Neuronal stem cell (in vitro differentiated cells): ENCODE data around the gene TPCN2.

Experiments used
- DNase-seq: peaks from one replicate; pipeline ENCODE4 v3.0.0-alpha.2; 2013; ENCODE audit warnings: low spot score
- H2AFZ ChIP-seq: one replicate; pipeline ENCODE4 v1.6.1; 2013; ENCODE audit warnings: mild to moderate bottlenecking, low read length, inconsistent platforms
- H2AK5ac ChIP-seq: 2 replicates; pipeline ENCODE4 v1.6.1; 2013; ENCODE audit warnings: low read depth, mild to moderate bottlenecking, inconsistent platforms, low read length, moderate library complexity, mixed read lengths
- H2BK120ac ChIP-seq: 2 replicates; pipeline ENCODE4 v1.6.1; 2013; ENCODE audit warnings: low read depth, mild to moderate bottlenecking, inconsistent platforms, low read length, moderate library complexity, mixed read lengths
- H2BK12ac ChIP-seq: one replicate; pipeline ENCODE4 v1.6.1; 2013; ENCODE audit warnings: low read length, inconsistent platforms
- H2BK15ac ChIP-seq: 2 replicates; pipeline ENCODE4 v1.6.1; 2013; ENCODE audit warnings: mild to moderate bottlenecking, low read length, inconsistent platforms, mixed read lengths
- H2BK5ac ChIP-seq: one replicate; pipeline ENCODE4 v1.6.1; 2013; ENCODE audit warnings: inconsistent platforms, mild to moderate bottlenecking, low read length, moderate library complexity
- H3K14ac ChIP-seq: one replicate; pipeline ENCODE4 v1.6.1; 2013; ENCODE audit warnings: low read length, inconsistent platforms
- H3K18ac ChIP-seq: 2 replicates; pipeline ENCODE4 v1.6.1; 2013; ENCODE audit warnings: low read length, inconsistent platforms
- H3K23ac ChIP-seq: 2 replicates; pipeline ENCODE4 v1.6.1; 2013; ENCODE audit warnings: low read depth, mild to moderate bottlenecking, mixed read lengths, low read length, inconsistent platforms; ENCODE audit not compliant: poor library complexity
- H3K27ac ChIP-seq: replicated peaks from 3 replicates; pipeline ENCODE4 v1.5.1; 2013; ENCODE audit warnings: low read length, inconsistent platforms
- H3K27me3 ChIP-seq, 3 experiments: 2 replicates each; pipeline ENCODE4 v1.6.1; 2013; ENCODE audit warnings: low read length in 3 of 3, mild to moderate bottlenecking in 2 of 3, inconsistent platforms in 1 of 3, low read depth in 1 of 3, mixed read lengths in 1 of 3, moderate library complexity in 1 of 3; ENCODE audit not compliant: control insufficient read depth in 3 of 3, insufficient read depth in 3 of 3
- H3K36me3 ChIP-seq, 2 donors: replicated peaks in 1 of 2; 2 replicates each; pipeline ENCODE4 v1.6.1; 2013; ENCODE audit warnings: low read length in 2 of 2; ENCODE audit not compliant: control insufficient read depth in 2 of 2, insufficient read depth in 2 of 2
- H3K4ac ChIP-seq: 2 replicates; pipeline ENCODE4 v1.6.1; 2013; ENCODE audit warnings: inconsistent platforms, mild to moderate bottlenecking, low read length, moderate library complexity
- H3K4me1 ChIP-seq, 2 donors: 1 replicate in 1 of 2; 2 replicates in 1 of 2; pipeline ENCODE4 v1.6.1; 2013; ENCODE audit warnings: low read length in 2 of 2, low read depth in 1 of 2; ENCODE audit not compliant: control insufficient read depth in 2 of 2, insufficient read depth in 1 of 2
- H3K4me2 ChIP-seq: one replicate; pipeline ENCODE4 v1.6.1; 2013; ENCODE audit warnings: mild to moderate bottlenecking, low read length, inconsistent platforms; ENCODE audit not compliant: insufficient read depth, poor library complexity, severe bottlenecking
- H3K4me3 ChIP-seq, 2 donors: 2 replicates each; pipeline ENCODE4 v1.5.1; 2013; ENCODE audit warnings: low read length in 2 of 2, mild to moderate bottlenecking in 2 of 2, inconsistent platforms in 1 of 2, moderate library complexity in 1 of 2
- H3K79me1 ChIP-seq: one replicate; pipeline ENCODE4 v1.6.1; 2013; ENCODE audit warnings: low read depth, mild to moderate bottlenecking, inconsistent platforms, low read length, moderate library complexity
- H3K9ac ChIP-seq: one replicate; pipeline ENCODE4 v1.6.1; 2013; ENCODE audit warnings: mild to moderate bottlenecking, low read depth, low read length, inconsistent platforms; ENCODE audit not compliant: poor library complexity
- H3K9me3 ChIP-seq, 2 donors: replicated peaks in 1 of 2; 2 replicates each; pipeline versions ENCODE3 to v1.6.1; 2013; ENCODE audit warnings: low read length in 2 of 2, mild to moderate bottlenecking in 2 of 2, inconsistent platforms in 1 of 2, low read depth in 1 of 2, mixed read lengths in 1 of 2, moderate library complexity in 1 of 2; ENCODE audit not compliant: control insufficient read depth in 2 of 2, insufficient read depth in 1 of 2
- H4K8ac ChIP-seq: one replicate; pipeline ENCODE4 v1.6.1; 2013; ENCODE audit warnings: low read depth, mild to moderate bottlenecking, inconsistent platforms, low read length, moderate library complexity
- H4K91ac ChIP-seq: one replicate; pipeline ENCODE4 v1.6.1; 2013; ENCODE audit warnings: low read length, low read depth, mild to moderate bottlenecking, inconsistent platforms; ENCODE audit not compliant: poor library complexity
- WGBS, 2 donors: extraction: QIAGEN DNeasy Blood & Tissue Kit; methylation state at CpG; one replicate each; pipeline ENCODE4 v1.1.7; 2013; ENCODE audit warnings: missing lambda C conversion rate in 2 of 2, mixed read lengths in 1 of 2; ENCODE audit not compliant: insufficient read length in 2 of 2, insufficient replicate concordance in 1 of 2; ENCODE audit errors: extremely low coverage in 2 of 2; 5-methylcytosine and 5-hydroxymethylcytosine counted together

Gene TPCN2

DNA sequence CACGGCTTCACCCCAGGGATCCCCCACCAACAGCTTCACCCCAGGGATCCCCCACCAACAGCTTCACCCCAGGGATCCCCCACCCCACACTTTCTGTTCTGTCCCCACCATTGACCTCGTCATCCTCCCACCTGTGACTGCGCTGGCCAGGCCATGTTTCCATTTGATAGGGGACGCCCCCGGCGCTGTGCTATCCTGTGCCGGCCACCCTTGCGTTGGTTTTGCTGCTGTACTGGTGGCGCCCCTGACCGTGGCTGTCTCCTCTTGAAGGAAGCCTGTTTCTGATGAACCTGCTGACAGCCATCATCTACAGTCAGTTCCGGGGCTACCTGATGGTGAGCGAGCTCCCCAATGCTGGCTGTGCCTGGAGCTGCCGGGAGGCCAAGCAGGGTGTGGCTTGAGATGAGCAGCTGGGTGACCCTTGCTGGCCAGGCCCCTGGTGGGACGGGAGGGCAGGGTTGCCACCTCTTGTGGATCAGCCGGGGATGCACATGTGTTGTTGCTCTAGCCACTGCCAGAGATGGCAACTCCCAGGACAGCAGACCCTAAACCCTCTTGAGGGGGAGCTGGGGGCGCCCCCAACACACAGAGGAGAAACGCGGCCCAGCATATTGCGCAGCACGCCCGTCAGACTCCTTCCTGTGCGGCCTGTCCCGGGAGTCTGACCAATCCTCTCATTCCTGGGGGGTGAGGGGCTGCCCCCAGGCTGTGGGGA lies 22.5 kb downstream of the TPCN2 start:
- Histone ChIP-seq H3K4me2 (no peak overlapping the region), H4K8ac (no peak overlapping the region), H3K4me1 (no peaks in the 10 kb centered on the region), H3K23ac (peak overlapping the region; percentile 55), H3K9me3 (no peaks in the 10 kb centered on the region), H3K27ac (no peak overlapping the region), H2AFZ (no peak overlapping the region), H4K91ac (no peak overlapping the region), H3K4me3 (no peak overlapping the region), H2BK12ac (no peak overlapping the region), H3K36me3 (peaks cover 2 to 28% of the 10 kb centered on the region in 2 donors), H3K14ac (no peak overlapping the region), H2BK120ac (no peak overlapping the region), H3K79me1 (peaks cover 11% of the 10 kb centered on the region), H3K18ac (no peak overlapping the region), H2BK15ac (no peak overlapping the region), H3K9ac (no peak overlapping the region), H2BK5ac (no peak overlapping the region), H2AK5ac (peak overlapping the region; percentile 37), H3K27me3 (no peaks in the 10 kb centered on the region), H3K4ac (no peak overlapping the region)
- WGBS, 2 donors: no CpG with 5 or more reads among the region's 23 CpGs
- DNase-seq: no peak

DNA sequence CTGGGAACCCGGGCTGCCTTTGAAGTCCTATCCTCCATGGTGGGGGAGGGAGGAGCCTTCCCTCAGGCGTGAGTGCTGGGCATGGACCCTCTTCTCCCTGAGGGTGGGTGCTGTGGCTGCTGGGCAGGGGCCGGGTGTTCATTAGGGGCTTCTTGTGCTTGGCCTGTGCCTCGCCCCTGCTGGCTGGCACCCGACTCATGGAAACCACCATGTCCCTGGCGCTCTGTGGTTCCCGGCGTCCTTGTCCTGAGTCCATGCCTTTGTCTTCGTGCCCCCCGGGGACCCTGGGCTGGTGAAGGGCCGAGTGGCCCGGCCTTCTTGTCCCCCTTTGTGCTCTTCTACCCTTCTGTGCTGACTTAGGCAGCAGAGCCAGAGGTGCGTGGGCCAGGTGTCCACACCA lies 23.2 kb downstream of the TPCN2 start:
- no peak overlapping the region for H3K27ac ChIP-seq
- no peak overlapping the region for H3K4me2 ChIP-seq
- H3K27me3 ChIP-seq: no peaks in the 10 kb centered on the region
- H3K14ac ChIP-seq: no peak overlapping the region
- no CpG with 5 or more reads among the region's 13 CpGs for WGBS, 2 donors
- peaks cover 6% of the 10 kb centered on the region for H3K79me1 ChIP-seq
- H3K4me1 ChIP-seq: no peaks in the 10 kb centered on the region
- peaks cover 2 to 28% of the 10 kb centered on the region in 2 donors for H3K36me3 ChIP-seq
- H3K9ac ChIP-seq: no peak overlapping the region
- no peak overlapping the region for H3K4ac ChIP-seq
- no peak overlapping the region for H3K4me3 ChIP-seq
- H4K91ac ChIP-seq: no peak overlapping the region
- H2AFZ ChIP-seq: no peak overlapping the region
- H2BK12ac ChIP-seq: no peak overlapping the region
- no peak for DNase-seq
- H4K8ac ChIP-seq: no peak overlapping the region
- H3K23ac ChIP-seq: peak overlapping the region; percentile 25
- H3K18ac ChIP-seq: no peak overlapping the region
- no peaks in the 10 kb centered on the region for H3K9me3 ChIP-seq
- H2BK15ac ChIP-seq: no peak overlapping the region
- no peak overlapping the region for H2BK120ac ChIP-seq
- H2BK5ac ChIP-seq: no peak overlapping the region
- H2AK5ac ChIP-seq: no peak overlapping the region

DNA sequence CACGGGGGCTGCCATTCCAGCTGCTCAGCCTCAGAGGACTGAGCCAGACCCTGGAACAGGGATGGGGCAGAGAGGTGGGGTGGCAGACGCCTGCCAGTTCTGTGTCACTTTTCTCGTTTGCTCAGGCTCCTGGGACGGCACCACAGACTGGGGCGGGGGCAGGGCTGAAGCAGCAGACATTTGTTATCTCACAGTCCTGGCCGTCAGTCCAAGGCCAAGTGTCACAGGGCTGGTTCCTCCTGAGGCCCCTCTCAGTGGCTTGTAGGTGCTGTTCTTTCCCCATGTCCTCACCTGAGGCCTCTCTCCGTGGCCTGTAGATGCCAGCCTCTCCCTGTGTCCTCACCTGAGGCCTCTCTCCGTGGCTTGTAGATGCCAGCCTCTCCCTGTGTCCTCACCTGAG lies 24.7 kb downstream of the TPCN2 start:
- Histone ChIP-seq H4K91ac (peak overlapping the region; percentile 64), H2AK5ac (no peak overlapping the region), H3K4me1 (no peaks in the 10 kb centered on the region), H2BK120ac (no peak overlapping the region), H2BK12ac (no peak overlapping the region), H3K79me1 (peaks cover 2% of the 10 kb centered on the region), H3K36me3 (peaks cover 2 to 32% of the 10 kb centered on the region in 2 donors), H3K27me3 (no peaks in the 10 kb centered on the region), H3K9me3 (no peaks in the 10 kb centered on the region), H3K27ac (no peak overlapping the region), H2BK15ac (no peak overlapping the region), H2AFZ (no peak overlapping the region), H3K18ac (no peak overlapping the region), H3K14ac (no peak overlapping the region), H3K4me3 (no peak overlapping the region), H3K23ac (no peak overlapping the region), H3K4me2 (no peak overlapping the region), H4K8ac (no peak overlapping the region), H3K4ac (no peak overlapping the region), H3K9ac (no peak overlapping the region), H2BK5ac (no peak overlapping the region)
- WGBS, 2 donors: no CpG with 5 or more reads among the region's 8 CpGs
- no peak for DNase-seq

DNA sequence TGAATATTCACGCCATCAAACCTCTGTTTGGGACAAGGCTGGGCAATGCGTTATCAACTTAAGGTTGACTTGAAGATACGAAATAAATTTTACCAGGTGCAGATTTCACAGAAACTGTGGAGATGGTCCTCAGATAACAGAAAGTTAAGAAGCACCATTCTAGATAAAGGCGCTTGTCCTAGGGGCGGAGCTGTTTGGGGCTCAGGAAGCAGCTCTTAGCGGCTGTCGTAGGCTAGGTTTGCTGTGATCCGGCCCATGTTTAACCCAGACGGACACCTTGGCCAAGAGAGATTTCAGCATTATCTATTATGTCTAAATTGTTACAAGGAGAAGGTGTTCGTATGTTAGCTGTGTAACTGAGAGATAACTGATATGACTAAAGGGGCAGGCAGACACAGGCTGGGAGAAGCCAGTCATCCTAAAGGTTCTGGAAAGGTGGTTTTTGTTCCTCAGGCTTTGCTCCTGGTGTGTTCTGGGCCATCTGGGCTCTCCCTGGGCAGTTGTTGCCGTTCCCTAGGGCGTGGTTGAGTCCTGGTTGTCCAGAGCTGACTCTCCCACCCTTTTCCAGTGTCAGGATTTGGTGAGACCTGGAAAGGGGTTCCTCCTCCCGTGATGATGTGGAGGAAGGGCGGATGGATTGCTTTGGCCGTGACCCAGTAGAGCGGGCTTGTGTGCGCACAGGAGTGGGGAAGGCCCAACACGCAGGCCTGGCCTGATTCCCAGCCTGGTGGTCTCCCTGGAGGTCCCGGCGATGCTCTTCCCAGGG lies 25.8 kb downstream of the TPCN2 start:
- no peak overlapping the region for H4K91ac ChIP-seq
- no peak overlapping the region for H3K9ac ChIP-seq
- H2BK12ac ChIP-seq: no peak overlapping the region
- no peak for DNase-seq
- H3K27ac ChIP-seq: no peak overlapping the region
- no peak overlapping the region for H2AFZ ChIP-seq
- H3K4ac ChIP-seq: no peak overlapping the region
- no peak overlapping the region for H2BK15ac ChIP-seq
- no peak overlapping the region for H3K18ac ChIP-seq
- H3K4me1 ChIP-seq: no peaks in the 10 kb centered on the region
- H4K8ac ChIP-seq: no peak overlapping the region
- WGBS, 2 donors: no CpG with 5 or more reads among the region's 20 CpGs
- H3K79me1 ChIP-seq: peaks cover 2% of the 10 kb centered on the region
- H3K4me3 ChIP-seq: no peak overlapping the region
- no peak overlapping the region for H2BK5ac ChIP-seq
- no peaks in the 10 kb centered on the region for H3K9me3 ChIP-seq
- peaks cover 2 to 39% of the 10 kb centered on the region in 2 donors for H3K36me3 ChIP-seq
- H3K23ac ChIP-seq: no peak overlapping the region
- H2AK5ac ChIP-seq: no peak overlapping the region
- H3K14ac ChIP-seq: no peak overlapping the region
- H3K4me2 ChIP-seq: no peak overlapping the region
- no peak overlapping the region for H2BK120ac ChIP-seq
- H3K27me3 ChIP-seq: no peaks in the 10 kb centered on the region
